Heart left ventricle (tissue), 13 donors: ENCODE measurements around the gene AP4M1.

Experiments used
- CTCF ChIP-seq, 12 donors: fragments of 200-600 bp; sonication (generic) in 4 of 12; IDR thresholded peaks; one replicate each; pipeline versions ENCODE4 v1.5.0 to v1.8.0; 2018 to 2022; ENCODE audit warnings: antibody characterized with exemption in 12 of 12, mild to moderate bottlenecking in 5 of 12
- POLR2A ChIP-seq, 2 donors: fragments of 450-650 bp; IDR thresholded peaks; one replicate each; pipeline ENCODE4 v1.6.1; 2017; ENCODE audit warnings: antibody characterized with exemption in 2 of 2, mild to moderate bottlenecking in 2 of 2, moderate library complexity in 2 of 2
- donor health status: ischemic (EF 13 %, LVEDD 7.1; RV severe dilation, severe dysfunction).
- donor health status: DM: no; HTN: yes; CAD: no.
- donor health status: DM: no; HTN: no; CAD: no.
- donor health status: ischemic (EF 25% LVEDD 6.9; RV normal size, moderate dysfunction).
- donor health status: ischemic (EF 25% LVEDD 5.7; RV mildly dilated, moderate dysfunction).
- donor health status: ischemic (EF 35%, LVEDD 5.7; RV mildly dilated, moderate dysfunction).
- donor health status: nonischemic (EF 11% LVEDD 7.7; RV severe dilation, severe dysfunction).
- donor health status: DM: yes; HTN: yes; CAD: no.
- donor health status: PGD.
- donor health status: ischemic (EF 29% LVEDD 5.4; RV normal size, mild dysfunction).
- donor health status: nonischemic (EF 23%, LVEDD 6.1; RV moderate dilation, normal function).

- no peak for TF ChIP-seq CTCF (IDR thresholded peaks at IDR 0.05)
- no peak for TF ChIP-seq POLR2A (IDR thresholded peaks at IDR 0.05)
These were observed 26.6 kb downstream of the AP4M1 start for GRCh38 chr7:100127866-100128636.
